H1 (cell line): Measurements from ENCODE around the gene AURKB. TPM values are rescaled to one million over a fixed set of nuclear protein-coding genes. Genes with fewer than 3 reads are reported as not detected.
A peak's percentile ranks its signal among the peaks of the same experiment; 100 is the strongest.

Source experiments
- CHD7 ChIP-seq: fragments of 300-600 bp; sonication (generic); IDR thresholded peaks from 2 replicates; pipeline ENCODE4 v1.7.1; 2012; ENCODE audit warnings: low read length, moderate library complexity, mild to moderate bottlenecking, inconsistent platforms; ENCODE audit not compliant: insufficient replicate concordance
- GABPA ChIP-seq: IDR thresholded peaks from 2 replicates; pipeline ENCODE4 v1.6.1; 2011; ENCODE audit warnings: mild to moderate bottlenecking, low read length, moderate library complexity, borderline replicate concordance; ENCODE audit not compliant: insufficient read depth
- KDM5A ChIP-seq: fragments of 200-600 bp; IDR thresholded peaks from 2 replicates; pipeline ENCODE4 v1.7.1; 2012; ENCODE audit warnings: mild to moderate bottlenecking, low read length, inconsistent platforms, mixed read lengths
- POU5F1 ChIP-seq: IDR thresholded peaks from 2 replicates; pipeline ENCODE4 v1.6.1; 2011; ENCODE audit warnings: low read depth, mild to moderate bottlenecking, low read length, moderate library complexity
- RAD21 ChIP-seq, 2 experiments: IDR thresholded peaks in 1 of 2; conservative IDR thresholded peaks in 1 of 2; 2 replicates each; pipeline ENCODE4 v1.6.1; 2011; ENCODE audit warnings: low read depth in 2 of 2, low read length in 2 of 2, improper control_type of control experiment in 1 of 2, inconsistent platforms in 1 of 2, mild to moderate bottlenecking in 1 of 2, moderate library complexity in 1 of 2
- RBBP5 ChIP-seq: IDR thresholded peaks from 2 replicates; pipeline ENCODE4 v1.7.1; 2012; ENCODE audit warnings: low read depth, mild to moderate bottlenecking, inconsistent platforms, low read length, moderate library complexity, borderline replicate concordance
- SP4 ChIP-seq: IDR thresholded peaks from 2 replicates; pipeline ENCODE4 v1.6.1; 2012; ENCODE audit warnings: low read length, inconsistent platforms
- SUZ12 ChIP-seq: fragments of 200-600 bp; sonication (generic); IDR thresholded peaks from 2 replicates; pipeline ENCODE4 v1.6.1; 2012; ENCODE audit warnings: mild to moderate bottlenecking, inconsistent platforms, low read length, moderate library complexity, mixed read lengths
- TCF12 ChIP-seq: IDR thresholded peaks from 2 replicates; pipeline ENCODE4 v1.6.1; 2011; ENCODE audit warnings: low read depth, mild to moderate bottlenecking, low read length
- polyA plus RNA-seq, 7 experiments: library from polyadenylated mRNA; depleted of rRNA in 3 of 7; stranded (reverse) in 5 of 7; unstranded in 2 of 7; fragments of >200 nt in 5 of 7; fragments of 200-250 nt in 2 of 7; gene quantifications; 1 replicate in 5 of 7; 2 replicates in 1 of 7; 4 replicates in 1 of 7; pipeline versions ENCODE4 v1.2.1 to v1.2.3, GENCODE V29; 2011 to 2013; ENCODE audit warnings: missing spikeins in 2 of 7, mixed read lengths in 2 of 7
- total RNA-seq: library from RNA; stranded (reverse); fragmentation: NEBNext Ultra II Directional; extraction: Animal tissue kit (Norgen Biotek cat#: 25700); gene quantifications from 2 replicates; pipeline ENCODE4 v1.2.1, GENCODE V29; 2021

The AURKB gene
- total and polyA plus RNA-seq, 2 of the 8 experiments (the other 6 are each of a cell fraction or from before 2014, with no cell fraction given) = 102 to 160 TPM

GRCh38 chr17:8248751-8249607 is 38.6 kb upstream of the AURKB start, which contains the start of gene PFAS (continued):
- no peak for TF ChIP-seq CHD7
- no peak for TF ChIP-seq RAD21 (IDR thresholded peaks at IDR 0.05 in 1 of 2, conservative IDR thresholded peaks at IDR 0.05 in 1 of 2; ENCODE audit: low read depth in 2 of 2, low read length in 2 of 2)
- no peak for TF ChIP-seq POU5F1
- TF ChIP-seq TCF12 = no peak
- TF ChIP-seq KDM5A = peak; percentile 84
- TF ChIP-seq RBBP5 = peak; percentile 84
- no peak for TF ChIP-seq GABPA
- TF ChIP-seq SUZ12 = no peak
- TF ChIP-seq SP4 = no peak
